Esophagus muscularis mucosa (tissue), 4 donors: Measurements from ENCODE around the gene PSMG4.

Source experiments
- EP300 ChIP-seq: sonication (generic); formaldehyde crosslinking; IDR thresholded peaks from one replicate; pipeline ENCODE4 v1.6.1; 2017; ENCODE audit warnings: antibody characterized with exemption
- POLR2A ChIP-seq: fragments of 450-650 bp; IDR thresholded peaks from one replicate; pipeline ENCODE4 v1.6.1; 2017; ENCODE audit warnings: antibody characterized with exemption, moderate library complexity, mild to moderate bottlenecking, low read depth
- POLR2AphosphoS5 ChIP-seq, 2 donors: sonication (generic); formaldehyde crosslinking; IDR thresholded peaks; one replicate each; pipeline ENCODE4 v1.6.1; 2017; ENCODE audit warnings: antibody characterized with exemption in 2 of 2
- TF ChIP-seq, protein P1 (sequence below), 3 experiments: fragments of 200-600 bp in 2 of 3; fragments of 450-650 bp in 1 of 3; sonication (generic) in 2 of 3; IDR thresholded peaks; one replicate each; pipeline ENCODE4 v1.5.1; 2017 to 2019; ENCODE audit warnings: antibody characterized with exemption in 3 of 3, mild to moderate bottlenecking in 2 of 3, moderate library complexity in 1 of 3

DNA sequence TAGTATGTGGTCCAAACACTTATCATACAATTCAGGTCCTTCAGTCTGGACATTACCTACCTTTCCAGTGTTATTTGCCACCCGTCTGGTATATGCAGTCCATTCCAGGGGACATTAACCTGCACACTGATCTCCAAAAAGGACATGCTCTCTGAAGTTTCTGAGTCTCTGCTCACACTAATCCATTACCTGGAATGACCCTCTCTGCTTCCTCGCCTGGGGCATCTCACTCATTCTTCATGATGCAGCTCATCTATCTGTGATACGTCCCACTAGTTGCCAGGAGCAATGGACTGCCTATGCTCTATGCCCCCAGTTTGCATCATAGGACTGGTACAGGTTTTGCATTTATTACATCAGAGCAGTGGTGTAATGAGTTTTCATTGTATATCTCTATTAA lies 25.4 kb upstream of the PSMG4 start:
- TF ChIP-seq, protein P1, sequence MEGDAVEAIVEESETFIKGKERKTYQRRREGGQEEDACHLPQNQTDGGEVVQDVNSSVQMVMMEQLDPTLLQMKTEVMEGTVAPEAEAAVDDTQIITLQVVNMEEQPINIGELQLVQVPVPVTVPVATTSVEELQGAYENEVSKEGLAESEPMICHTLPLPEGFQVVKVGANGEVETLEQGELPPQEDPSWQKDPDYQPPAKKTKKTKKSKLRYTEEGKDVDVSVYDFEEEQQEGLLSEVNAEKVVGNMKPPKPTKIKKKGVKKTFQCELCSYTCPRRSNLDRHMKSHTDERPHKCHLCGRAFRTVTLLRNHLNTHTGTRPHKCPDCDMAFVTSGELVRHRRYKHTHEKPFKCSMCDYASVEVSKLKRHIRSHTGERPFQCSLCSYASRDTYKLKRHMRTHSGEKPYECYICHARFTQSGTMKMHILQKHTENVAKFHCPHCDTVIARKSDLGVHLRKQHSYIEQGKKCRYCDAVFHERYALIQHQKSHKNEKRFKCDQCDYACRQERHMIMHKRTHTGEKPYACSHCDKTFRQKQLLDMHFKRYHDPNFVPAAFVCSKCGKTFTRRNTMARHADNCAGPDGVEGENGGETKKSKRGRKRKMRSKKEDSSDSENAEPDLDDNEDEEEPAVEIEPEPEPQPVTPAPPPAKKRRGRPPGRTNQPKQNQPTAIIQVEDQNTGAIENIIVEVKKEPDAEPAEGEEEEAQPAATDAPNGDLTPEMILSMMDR (IDR thresholded peaks at IDR 0.05) = no peak
- TF ChIP-seq POLR2A (no peak), EP300 (no peak), POLR2AphosphoS5 (IDR thresholded peaks at IDR 0.05) (no peak)
